ENCODE results near the gene PGBD4.

The PGBD4 gene

GRCh38 chr15:34101366-34102174 lies at the start of gene PGBD4, which contains the start of gene EMC7:
TSS of gene PGBD4 (plus strand) at chr15:34102083. CDS start at chr15:34102532, 449 bp downstream.
TSS of gene EMC7 (minus strand) at chr15:34101862. CDS start at chr15:34101839, 23 bp downstream.
- Histone ChIP-seq H3K9ac (ENCODE audit: low read length) (peak within 1 kb of the TSS; percentile 87), H3K4me1 (ENCODE audit: control insufficient read depth, low read depth, low read length) (peaks cover 12% of the 10 kb centered on the region), H3K27me3 (ENCODE audit: control insufficient read depth, insufficient read depth, low read length) (no peaks in the 10 kb centered on the region), H3K4me3 (ENCODE audit: low read length) (peak within 1 kb of the TSS; percentile 99), H3K9me3 (ENCODE audit: control insufficient read depth, low read depth, low read length) (no peaks in the 10 kb centered on the region), H3K36me3 (ENCODE audit: control insufficient read depth, low read depth, low read length) (no peaks in the 10 kb centered on the region), H3K27ac (ENCODE audit: low read length) (peak within 1 kb of the TSS; percentile 53)

- no peak overlapping the region for H3K27ac ChIP-seq (ENCODE audit: low read length)
- H3K27me3 ChIP-seq (ENCODE audit: control insufficient read depth, insufficient read depth, low read length), result no peaks in the 10 kb centered on the region
- no peaks in the 10 kb centered on the region for H3K4me1 ChIP-seq (ENCODE audit: control insufficient read depth, low read depth, low read length)
- H3K9ac ChIP-seq (ENCODE audit: low read length), result no peak overlapping the region
- H3K36me3 ChIP-seq (ENCODE audit: control insufficient read depth, low read depth, low read length), result no peaks in the 10 kb centered on the region
- H3K9me3 ChIP-seq (ENCODE audit: control insufficient read depth, low read depth, low read length), result peaks cover 8% of the 10 kb centered on the region
- no peak overlapping the region for H3K4me3 ChIP-seq (ENCODE audit: low read length)
These were observed 47.7 kb upstream of the PGBD4 start for GRCh38 chr15:34054081-34054707.

GRCh38 chr15:34055868-34056595 lies 45.9 kb upstream of the PGBD4 start:
- H3K36me3 ChIP-seq (ENCODE audit: control insufficient read depth, low read depth, low read length), result no peaks in the 10 kb centered on the region
- H3K4me1 ChIP-seq (ENCODE audit: control insufficient read depth, low read depth, low read length), result no peaks in the 10 kb centered on the region
- H3K4me3 ChIP-seq (ENCODE audit: low read length), result no peak overlapping the region
- peaks cover 5% of the 10 kb centered on the region for H3K9me3 ChIP-seq (ENCODE audit: control insufficient read depth, low read depth, low read length)
- no peak overlapping the region for H3K9ac ChIP-seq (ENCODE audit: low read length)
- no peaks in the 10 kb centered on the region for H3K27me3 ChIP-seq (ENCODE audit: control insufficient read depth, insufficient read depth, low read length)
- no peak overlapping the region for H3K27ac ChIP-seq (ENCODE audit: low read length)

DNA sequence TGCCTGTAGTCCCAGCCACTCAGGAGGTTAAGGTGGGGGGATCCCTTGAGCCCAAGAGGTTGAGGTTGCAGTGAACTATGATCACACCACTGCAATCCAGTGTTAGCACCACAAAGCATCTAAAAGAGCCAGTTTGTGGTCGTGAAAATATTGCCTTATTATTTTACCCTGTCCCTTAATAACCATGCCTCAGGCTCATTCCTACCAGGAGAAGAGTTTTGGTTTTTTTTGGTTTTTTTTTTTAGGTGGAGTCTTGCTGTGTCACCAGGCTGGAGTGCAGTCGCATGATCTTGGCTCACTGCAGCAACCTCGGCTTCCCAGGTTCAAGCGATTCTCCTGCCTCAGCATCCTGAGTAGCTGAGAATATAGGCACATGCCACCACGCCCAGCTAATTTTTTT lies 45.0 kb upstream of the PGBD4 start:
- H3K27ac ChIP-seq (ENCODE audit: low read length), result no peak overlapping the region
- no peaks in the 10 kb centered on the region for H3K36me3 ChIP-seq (ENCODE audit: control insufficient read depth, low read depth, low read length)
- no peak overlapping the region for H3K4me3 ChIP-seq (ENCODE audit: low read length)
- H3K4me1 ChIP-seq (ENCODE audit: control insufficient read depth, low read depth, low read length), result no peaks in the 10 kb centered on the region
- H3K27me3 ChIP-seq (ENCODE audit: control insufficient read depth, insufficient read depth, low read length), result no peaks in the 10 kb centered on the region
- H3K9ac ChIP-seq (ENCODE audit: low read length), result no peak overlapping the region
- no peaks in the 10 kb centered on the region for H3K9me3 ChIP-seq (ENCODE audit: control insufficient read depth, low read depth, low read length)

- no peaks in the 10 kb centered on the region for H3K4me1 ChIP-seq (ENCODE audit: control insufficient read depth, low read depth, low read length)
- H3K27ac ChIP-seq (ENCODE audit: low read length), result no peak overlapping the region
- H3K9me3 ChIP-seq (ENCODE audit: control insufficient read depth, low read depth, low read length), result no peaks in the 10 kb centered on the region
- no peak overlapping the region for H3K9ac ChIP-seq (ENCODE audit: low read length)
- H3K27me3 ChIP-seq (ENCODE audit: control insufficient read depth, insufficient read depth, low read length), result no peaks in the 10 kb centered on the region
- no peaks in the 10 kb centered on the region for H3K36me3 ChIP-seq (ENCODE audit: control insufficient read depth, low read depth, low read length)
- H3K4me3 ChIP-seq (ENCODE audit: low read length), result no peak overlapping the region
These were observed 42.4 kb upstream of the PGBD4 start for GRCh38 chr15:34059476-34059875.

DNA sequence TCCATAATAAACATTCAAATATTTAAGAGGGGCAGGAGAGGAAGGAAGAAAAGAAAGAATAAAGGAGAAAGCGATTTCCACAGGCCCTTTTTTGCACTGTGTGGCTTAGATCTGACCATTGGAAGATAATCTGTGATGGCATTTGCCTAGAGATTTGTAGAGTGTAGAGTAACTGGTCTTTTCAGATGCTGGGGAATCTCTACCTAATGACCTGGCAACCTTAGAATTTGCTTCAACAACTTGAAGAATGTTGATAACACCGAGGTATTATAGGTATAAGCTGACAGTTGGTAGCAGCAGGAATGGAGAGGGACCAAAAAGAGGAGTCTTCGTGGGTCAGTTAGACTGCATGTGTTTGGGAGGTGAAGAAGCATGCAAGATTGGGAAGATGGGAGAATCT lies 41.9 kb upstream of the PGBD4 start:
- no peaks in the 10 kb centered on the region for H3K27me3 ChIP-seq (ENCODE audit: control insufficient read depth, insufficient read depth, low read length)
- no peak overlapping the region for H3K4me3 ChIP-seq (ENCODE audit: low read length)
- H3K9me3 ChIP-seq (ENCODE audit: control insufficient read depth, low read depth, low read length), result no peaks in the 10 kb centered on the region
- H3K36me3 ChIP-seq (ENCODE audit: control insufficient read depth, low read depth, low read length), result no peaks in the 10 kb centered on the region
- H3K9ac ChIP-seq (ENCODE audit: low read length), result no peak overlapping the region
- H3K27ac ChIP-seq (ENCODE audit: low read length), result no peak overlapping the region
- no peaks in the 10 kb centered on the region for H3K4me1 ChIP-seq (ENCODE audit: control insufficient read depth, low read depth, low read length)

DNA sequence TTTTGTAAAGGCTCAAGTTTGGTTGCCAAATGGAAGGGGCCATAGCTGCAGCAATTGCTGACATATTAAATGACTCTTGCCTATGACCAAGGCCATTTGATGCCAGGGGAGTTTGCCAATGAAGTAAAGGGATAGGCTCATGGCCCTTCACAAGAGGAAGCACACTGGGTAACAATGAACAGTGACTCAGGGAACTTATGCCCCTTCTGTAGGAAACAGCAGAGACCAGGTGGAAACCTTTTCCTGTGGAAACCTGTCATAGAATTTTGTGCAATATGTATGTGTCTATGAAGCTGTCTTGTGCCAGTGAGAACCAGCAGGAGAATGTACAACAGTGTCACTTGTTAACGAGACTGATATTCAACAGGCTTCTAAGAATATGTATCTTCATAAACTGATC lies 37.4 kb upstream of the PGBD4 start:
- H3K27me3 ChIP-seq (ENCODE audit: control insufficient read depth, insufficient read depth, low read length), result no peaks in the 10 kb centered on the region
- no peaks in the 10 kb centered on the region for H3K36me3 ChIP-seq (ENCODE audit: control insufficient read depth, low read depth, low read length)
- no peak overlapping the region for H3K9ac ChIP-seq (ENCODE audit: low read length)
- H3K4me1 ChIP-seq (ENCODE audit: control insufficient read depth, low read depth, low read length), result no peaks in the 10 kb centered on the region
- no peak overlapping the region for H3K4me3 ChIP-seq (ENCODE audit: low read length)
- no peak overlapping the region for H3K27ac ChIP-seq (ENCODE audit: low read length)
- no peaks in the 10 kb centered on the region for H3K9me3 ChIP-seq (ENCODE audit: control insufficient read depth, low read depth, low read length)

GRCh38 chr15:34065261-34065660 lies 36.6 kb upstream of the PGBD4 start:
- H3K9ac ChIP-seq (ENCODE audit: low read length), result no peak overlapping the region
- no peaks in the 10 kb centered on the region for H3K36me3 ChIP-seq (ENCODE audit: control insufficient read depth, low read depth, low read length)
- no peaks in the 10 kb centered on the region for H3K9me3 ChIP-seq (ENCODE audit: control insufficient read depth, low read depth, low read length)
- H3K4me3 ChIP-seq (ENCODE audit: low read length), result no peak overlapping the region
- no peaks in the 10 kb centered on the region for H3K4me1 ChIP-seq (ENCODE audit: control insufficient read depth, low read depth, low read length)
- no peaks in the 10 kb centered on the region for H3K27me3 ChIP-seq (ENCODE audit: control insufficient read depth, insufficient read depth, low read length)
- no peak overlapping the region for H3K27ac ChIP-seq (ENCODE audit: low read length)

DNA sequence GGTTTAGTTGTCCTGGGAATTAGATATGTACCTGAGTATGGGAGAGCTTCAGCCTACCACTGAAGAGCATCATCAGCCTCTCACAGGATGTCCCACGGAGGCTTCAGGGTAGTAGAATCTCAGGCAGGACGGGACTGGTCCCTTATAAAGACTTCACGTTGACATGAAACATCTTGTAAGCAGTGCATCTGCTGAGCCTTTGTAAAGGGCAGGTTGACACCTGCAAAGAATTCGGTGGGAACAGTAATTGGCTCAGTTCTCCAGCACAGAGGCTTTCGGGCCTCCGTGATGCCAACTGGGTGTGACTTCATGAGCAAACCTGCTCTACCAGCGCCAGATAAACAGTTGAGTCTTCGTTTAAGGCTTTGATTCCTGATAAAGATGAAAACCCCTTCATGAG lies 35.9 kb upstream of the PGBD4 start:
- Histone ChIP-seq H3K36me3 (ENCODE audit: control insufficient read depth, low read depth, low read length) (no peaks in the 10 kb centered on the region), H3K4me1 (ENCODE audit: control insufficient read depth, low read depth, low read length) (no peaks in the 10 kb centered on the region), H3K9ac (ENCODE audit: low read length) (no peak overlapping the region), H3K27me3 (ENCODE audit: control insufficient read depth, insufficient read depth, low read length) (no peaks in the 10 kb centered on the region), H3K4me3 (ENCODE audit: low read length) (no peak overlapping the region), H3K9me3 (ENCODE audit: control insufficient read depth, low read depth, low read length) (no peaks in the 10 kb centered on the region), H3K27ac (ENCODE audit: low read length) (no peak overlapping the region)

- no peaks in the 10 kb centered on the region for H3K4me1 ChIP-seq (ENCODE audit: control insufficient read depth, low read depth, low read length)
- no peaks in the 10 kb centered on the region for H3K27me3 ChIP-seq (ENCODE audit: control insufficient read depth, insufficient read depth, low read length)
- H3K9me3 ChIP-seq (ENCODE audit: control insufficient read depth, low read depth, low read length), result no peaks in the 10 kb centered on the region
These were observed 31.9 kb upstream of the PGBD4 start for GRCh38 chr15:34070003-34070402.

DNA sequence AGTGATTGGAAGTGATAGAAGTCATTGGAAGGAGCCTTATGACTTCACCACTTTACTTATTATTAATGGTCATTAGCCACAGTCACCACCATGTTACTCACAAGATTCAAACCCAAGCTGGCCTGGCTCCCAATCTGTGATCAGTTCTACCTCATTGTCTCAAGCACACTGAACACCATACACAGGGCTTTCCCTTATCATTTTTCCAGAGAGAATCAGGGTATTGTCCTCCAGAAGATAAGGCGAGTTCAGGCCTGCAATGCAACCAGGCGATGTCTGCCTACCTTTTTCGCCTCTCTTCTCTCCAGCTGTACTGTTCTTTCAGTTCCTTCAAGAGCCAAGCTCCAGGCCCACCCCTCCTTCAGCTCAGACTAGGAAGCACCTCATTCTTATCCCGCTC lies 25.1 kb upstream of the PGBD4 start:
- Histone ChIP-seq H3K9me3 (ENCODE audit: control insufficient read depth, low read depth, low read length) (no peaks in the 10 kb centered on the region), H3K27ac (ENCODE audit: low read length) (no peak overlapping the region)

More at GRCh38 chr15:34070003-34070402, 31.9 kb upstream of the PGBD4 start:
- Histone ChIP-seq H3K27ac (ENCODE audit: low read length) (no peak overlapping the region), H3K9ac (ENCODE audit: low read length) (no peak overlapping the region), H3K36me3 (ENCODE audit: control insufficient read depth, low read depth, low read length) (no peaks in the 10 kb centered on the region), H3K4me3 (ENCODE audit: low read length) (no peak overlapping the region)

More for the DNA sequence above, 25.1 kb upstream of the PGBD4 start:
- H3K36me3 ChIP-seq (ENCODE audit: control insufficient read depth, low read depth, low read length), result no peaks in the 10 kb centered on the region
- no peaks in the 10 kb centered on the region for H3K4me1 ChIP-seq (ENCODE audit: control insufficient read depth, low read depth, low read length)
- H3K9ac ChIP-seq (ENCODE audit: low read length), result no peak overlapping the region
- no peaks in the 10 kb centered on the region for H3K27me3 ChIP-seq (ENCODE audit: control insufficient read depth, insufficient read depth, low read length)
- no peak overlapping the region for H3K4me3 ChIP-seq (ENCODE audit: low read length)
